HG03378 (cell line): ENCODE data around the gene UHRF2.
"Not testable (repeated sequence)": the region's sequence is repeated elsewhere in the genome, so short reads cannot be mapped to it uniquely, and the experiment has no call there.

Source experiments
- ATAC-seq: cut with Tn5 transposase; IDR thresholded peaks from one replicate; pipeline ENCODE4 v1.9.1; 2021; ENCODE audit warnings: mild to moderate bottlenecking, moderate library complexity; ENCODE audit not compliant: unreplicated experiment

Gene UHRF2

GRCh38 chr9:6412487-6413364 lies at the start of gene UHRF2:
Gene UHRF2, plus strand, starts transcription at chr9:6413199. Its CDS starts 292 bp downstream, at chr9:6413491.
- peak; percentile 78 for ATAC-seq

- ATAC-seq, result no peak
Observed at GRCh38 chr9:6367128-6367890, 45.7 kb upstream of the UHRF2 start.

GRCh38 chr9:6368831-6369230 lies 44.2 kb upstream of the UHRF2 start:
- no peak for ATAC-seq

- not testable (repeated sequence) for ATAC-seq
Observed at GRCh38 chr9:6381477-6382012, 31.5 kb upstream of the UHRF2 start.

- no peak for ATAC-seq
Observed at GRCh38 chr9:6382681-6383080, 30.3 kb upstream of the UHRF2 start.

GRCh38 chr9:6383551-6384225 lies 29.3 kb upstream of the UHRF2 start:
- no peak for ATAC-seq

GRCh38 chr9:6384732-6385131 lies 28.3 kb upstream of the UHRF2 start:
- no peak for ATAC-seq

- ATAC-seq, result no peak
Observed at GRCh38 chr9:6399071-6399470, 13.9 kb upstream of the UHRF2 start.

- no peak for ATAC-seq
Observed at GRCh38 chr9:6405371-6405770, 7.6 kb upstream of the UHRF2 start.

- ATAC-seq, result no peak
Observed at GRCh38 chr9:6407778-6408177, 5.2 kb upstream of the UHRF2 start.

- no peak for ATAC-seq
Observed at GRCh38 chr9:6408320-6408719, 4.7 kb upstream of the UHRF2 start.

GRCh38 chr9:6409811-6410210 lies 3.2 kb upstream of the UHRF2 start:
- no peak for ATAC-seq

GRCh38 chr9:6410633-6411032 lies 2.4 kb upstream of the UHRF2 start:
- ATAC-seq, result no peak

- peak; percentile 2 for ATAC-seq
Observed at GRCh38 chr9:6413365-6414246, 607 bp downstream of the UHRF2 start.

GRCh38 chr9:6414247-6414641 lies 1.2 kb downstream of the UHRF2 start:
- no peak for ATAC-seq

GRCh38 chr9:6415266-6415665 lies 2.3 kb downstream of the UHRF2 start:
- no peak for ATAC-seq

- no peak for ATAC-seq
Observed at GRCh38 chr9:6417186-6417585, 4.2 kb downstream of the UHRF2 start.

GRCh38 chr9:6418764-6419163 lies 5.8 kb downstream of the UHRF2 start:
- no peak for ATAC-seq

- ATAC-seq, result no peak
Observed at GRCh38 chr9:6424940-6425339, 11.9 kb downstream of the UHRF2 start.

- ATAC-seq, result no peak
Observed at GRCh38 chr9:6426117-6426516, 13.1 kb downstream of the UHRF2 start.
